CD14-positive monocyte (primary cell): ENCODE measurements around the gene SCMH1. TPM values are rescaled to one million over a fixed set of nuclear protein-coding genes. Genes with fewer than 3 reads are reported as not detected.
"Not testable (repeated sequence)": the region's sequence is repeated elsewhere in the genome, so short reads cannot be mapped to it uniquely, and the experiment has no call there.

Experiments
- DNase-seq, 3 donors: peaks; one replicate each; pipeline ENCODE4 v3.0.0-alpha.2; 2011 to 2022
- H2AFZ ChIP-seq: 2 replicates; pipeline ENCODE4 v1.6.0; 2012; ENCODE audit warnings: mild to moderate bottlenecking, low read depth, low read length, inconsistent platforms; ENCODE audit not compliant: insufficient read depth, poor library complexity, severe bottlenecking
- H3K27ac ChIP-seq, 2 donors: 1 replicate in 1 of 2; 2 replicates in 1 of 2; pipeline ENCODE4 v1.5.1; 2012 to 2013; ENCODE audit warnings: low read length in 2 of 2, control low read depth in 1 of 2, inconsistent platforms in 1 of 2, low read depth in 1 of 2, mild to moderate bottlenecking in 1 of 2
- H3K27me3 ChIP-seq, 2 donors: one replicate each; pipeline versions ENCODE4 v1.6.0 to v1.6.1; 2011 to 2013; ENCODE audit warnings: low read length in 2 of 2; ENCODE audit not compliant: control insufficient read depth in 2 of 2, insufficient read depth in 2 of 2
- H3K36me3 ChIP-seq, 2 donors: replicated peaks in 1 of 2; 1 replicate in 1 of 2; 2 replicates in 1 of 2; pipeline versions ENCODE4 v1.5.1 to v1.6.1; 2012 to 2013; ENCODE audit warnings: low read length in 2 of 2, control low read depth in 1 of 2, inconsistent platforms in 1 of 2, mild to moderate bottlenecking in 1 of 2; ENCODE audit not compliant: insufficient read depth in 2 of 2, control insufficient read depth in 1 of 2
- H3K4me1 ChIP-seq, 2 donors: 1 replicate in 1 of 2; 2 replicates in 1 of 2; pipeline versions ENCODE4 v1.5.1 to v1.6.1; 2012 to 2013; ENCODE audit warnings: low read length in 2 of 2, control low read depth in 1 of 2, inconsistent platforms in 1 of 2, mild to moderate bottlenecking in 1 of 2, moderate library complexity in 1 of 2; ENCODE audit not compliant: insufficient read depth in 2 of 2, control insufficient read depth in 1 of 2
- H3K4me2 ChIP-seq: replicated peaks from 2 replicates; pipeline ENCODE3; 2012; ENCODE audit warnings: low read length, moderate library complexity, mild to moderate bottlenecking; ENCODE audit not compliant: poor library complexity, severe bottlenecking; ENCODE audit errors: extremely low read depth
- H3K4me3 ChIP-seq, 3 experiments: fragments of 200-600 bp in 1 of 3; sonication (generic) in 1 of 3; replicated peaks in 1 of 3; 1 replicate in 2 of 3; 2 replicates in 1 of 3; pipeline ENCODE4 v1.5.1; 2011 to 2013; ENCODE audit warnings: low read length in 3 of 3, mild to moderate bottlenecking in 3 of 3, control low read depth in 2 of 3, low read depth in 2 of 3, inconsistent platforms in 1 of 3, moderate library complexity in 1 of 3
- H3K79me2 ChIP-seq: 2 replicates; pipeline ENCODE4 v1.6.0; 2012; ENCODE audit warnings: mild to moderate bottlenecking, control low read depth, inconsistent platforms, low read length, moderate library complexity; ENCODE audit not compliant: insufficient read depth
- H3K9ac ChIP-seq: 2 replicates; pipeline ENCODE4 v1.6.0; 2017; ENCODE audit warnings: low read length, mild to moderate bottlenecking; ENCODE audit not compliant: insufficient read depth, poor library complexity, severe bottlenecking
- H3K9me3 ChIP-seq, 2 donors: replicated peaks in 1 of 2; 1 replicate in 1 of 2; 2 replicates in 1 of 2; pipeline versions ENCODE4 v1.5.1 to v1.6.1; 2012 to 2013; ENCODE audit warnings: low read length in 2 of 2, control low read depth in 1 of 2; ENCODE audit not compliant: control insufficient read depth in 1 of 2, insufficient read depth in 1 of 2
- H4K20me1 ChIP-seq: 2 replicates; pipeline ENCODE4 v1.6.0; 2012; ENCODE audit warnings: mild to moderate bottlenecking, low read length, control low read depth, moderate library complexity; ENCODE audit not compliant: insufficient read depth
- H3K27ac Mint-ChIP-seq, 7 donors: one replicate each; pipeline ENCODE4 v1.8.0; 2020; ENCODE audit warnings: mild to moderate bottlenecking in 7 of 7, mixed read lengths in 7 of 7, moderate library complexity in 6 of 7, inconsistent platforms in 2 of 7
- H3K27me3 Mint-ChIP-seq, 3 donors: one replicate each; pipeline ENCODE4 v1.8.0; 2021 to 2022; ENCODE audit warnings: low read depth in 3 of 3, mild to moderate bottlenecking in 3 of 3, mixed read lengths in 3 of 3, moderate library complexity in 3 of 3, inconsistent platforms in 1 of 3
- H3K36me3 Mint-ChIP-seq, 2 donors: one replicate each; pipeline ENCODE4 v1.8.0; 2020; ENCODE audit warnings: mixed read lengths in 2 of 2, inconsistent platforms in 1 of 2, mild to moderate bottlenecking in 1 of 2
- H3K4me1 Mint-ChIP-seq: one replicate; pipeline ENCODE4 v1.8.0; 2020; ENCODE audit warnings: mild to moderate bottlenecking, mixed read lengths
- H3K4me3 Mint-ChIP-seq, 2 donors: one replicate each; pipeline ENCODE4 v1.8.0; 2020; ENCODE audit warnings: mild to moderate bottlenecking in 2 of 2, mixed read lengths in 2 of 2, moderate library complexity in 1 of 2
- H3K9me3 Mint-ChIP-seq, 7 donors: one replicate each; pipeline ENCODE4 v1.8.0; 2020 to 2022; ENCODE audit warnings: mixed read lengths in 7 of 7, mild to moderate bottlenecking in 6 of 7, moderate library complexity in 6 of 7, inconsistent platforms in 2 of 7
- CTCF ChIP-seq: fragments of 200-600 bp; IDR thresholded peaks from one replicate; pipeline ENCODE4 v1.8.0; 2022; ENCODE audit warnings: antibody characterized with exemption, mild to moderate bottlenecking
- WGBS: methylation state at CpG from one replicate; pipeline ENCODE4 v1.1.5; 2013; ENCODE audit warnings: missing lambda C conversion rate; ENCODE audit not compliant: insufficient coverage; 5-methylcytosine and 5-hydroxymethylcytosine counted together
- intact Hi-C, 2 donors: fragments of 100-400 bp; cut with micrococcal nuclease; formaldehyde crosslinking; loops; one replicate each; pipeline versions ENCODE4 v1.15.0 to v1.15.1; 2023
- polyA plus RNA-seq, 3 donors: library from polyadenylated mRNA; depleted of rRNA in 1 of 3; unstranded in 2 of 3; stranded (reverse) in 1 of 3; fragments of 300-500 nt in 2 of 3; fragments of >200 nt in 1 of 3; fragmentation: Illumina TruSeq in 2 of 3; gene quantifications; 1 replicate in 2 of 3; 2 replicates in 1 of 3; pipeline ENCODE4 v1.2.3, GENCODE V29; 2012 to 2021

Gene SCMH1
- polyA plus RNA-seq, 3 donors = 0.66 to 12.7 (median 0.74) TPM

GRCh38 chr1:41184446-41184845, 57.7 kb downstream of the SCMH1 start:
- no peak overlapping the region for H3K4me3 ChIP-seq
- Mint-ChIP-seq H3K4me1 (peaks cover 7% of the 10 kb centered on the region), H3K4me3 (no peak overlapping the region), H3K27ac (no peak overlapping the region), H3K27me3 (peaks cover 0 to 5% (median 0%) of the 10 kb centered on the region in 3 donors), H3K9me3 (peaks cover under 1 to 6% (median 2%) of the 10 kb centered on the region in 7 donors), H3K36me3 (peaks cover 4 to 23% of the 10 kb centered on the region in 2 donors)
- no peak overlapping the region for H3K4me2 ChIP-seq
- no peaks in the 10 kb centered on the region for H3K4me1 ChIP-seq
- H3K27me3 ChIP-seq = no peaks in the 10 kb centered on the region
- H3K9ac ChIP-seq = no peak overlapping the region
- H2AFZ ChIP-seq = no peak overlapping the region
- WGBS = no CpG with 5 or more reads among the region's 1 CpG
- no peaks in the 10 kb centered on the region for H4K20me1 ChIP-seq
- H3K9me3 ChIP-seq = no peaks in the 10 kb centered on the region
- H3K27ac ChIP-seq = no peak overlapping the region
- intact Hi-C loops = no loop called here
- no peaks in the 10 kb centered on the region for H3K79me2 ChIP-seq
- no peaks in the 10 kb centered on the region for H3K36me3 ChIP-seq
- DNase-seq = no peak
- TF ChIP-seq CTCF = no peak

- H3K36me3 ChIP-seq, intact Hi-C loops, H3K9ac ChIP-seq, H2AFZ ChIP-seq, H4K20me1 ChIP-seq, H3K4me1 Mint-ChIP-seq, H3K4me2 ChIP-seq, H3K27ac Mint-ChIP-seq, H3K4me1 ChIP-seq, H3K27me3 Mint-ChIP-seq, DNase-seq, H3K79me2 ChIP-seq, H3K4me3 ChIP-seq, H3K9me3 ChIP-seq, H3K4me3 Mint-ChIP-seq, H3K27ac ChIP-seq, H3K27me3 ChIP-seq: not testable (repeated sequence)
- Mint-ChIP-seq H3K9me3 (peaks cover 19 to 33% (median 27%) of the 10 kb centered on the region in 7 donors), H3K36me3 (peaks cover 20 to 48% of the 10 kb centered on the region in 2 donors)
- no CpG with 5 or more reads among the region's 3 CpGs for WGBS
Observed at GRCh38 chr1:41178230-41178629, 63.9 kb downstream of the SCMH1 start.
